Measurements from ENCODE around the gene FARSB.

GRCh38 chr2:222594679-222595078 is 61.2 kb downstream of the FARSB start:
- no peak for TF ChIP-seq CTCF (IDR thresholded peaks at IDR 0.05)
- no peak for TF ChIP-seq POLR2A (IDR thresholded peaks at IDR 0.05)
